Measurements from ENCODE around the gene PXMP4. TPM values are rescaled to one million over a fixed set of nuclear protein-coding genes. Genes with fewer than 3 reads are reported as not detected.

PXMP4 gene
- total RNA-seq, 4 donors from 2014 or later: 4.4 to 8.9 (median 6.8) TPM

DNA sequence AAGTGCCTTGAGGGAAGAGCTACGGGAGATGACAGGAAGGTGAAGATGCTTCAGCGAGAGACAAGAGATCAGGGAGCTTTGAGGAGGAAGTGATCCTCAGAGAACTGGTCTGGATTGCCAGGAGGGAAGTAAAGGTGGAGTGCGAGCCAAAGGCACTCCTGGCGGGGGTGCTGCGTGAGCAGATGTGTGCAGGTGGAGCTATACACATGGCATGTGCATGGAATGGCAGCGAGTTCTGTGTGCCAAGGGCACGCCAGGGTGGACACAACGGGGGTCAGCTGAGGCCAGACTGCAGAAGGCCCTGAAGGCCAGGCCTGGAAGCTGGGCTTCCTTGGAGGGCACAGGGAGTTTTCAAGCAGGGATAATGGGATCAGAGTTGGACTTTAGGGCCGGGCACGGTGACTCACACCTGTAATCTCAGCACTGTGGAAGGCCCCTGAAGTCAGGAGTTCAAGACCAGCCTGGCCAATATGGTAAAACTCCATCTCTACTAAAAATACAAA is 6.2 kb downstream of the PXMP4 start:
- H3K27me3 ChIP-seq: no peaks in the 10 kb centered on the region
- no peaks in the 10 kb centered on the region for H3K9me3 ChIP-seq
- no peak overlapping the region for H3K27ac ChIP-seq
- no peak for TF ChIP-seq POLR2A (IDR thresholded peaks at IDR 0.05)
- 90 to 100% methylated on average over 1 to 6 of the region's 10 CpGs for WGBS, 2 donors (ENCODE audit: low coverage in 1 of 2)
- H3K36me3 ChIP-seq: peaks cover 0 to 56% of the 10 kb centered on the region in 2 donors
- peaks cover 0 to 6% (median 2%) of the 10 kb centered on the region in 3 donors for H3K4me1 ChIP-seq
- no peak overlapping the region for H3K4me3 ChIP-seq
- no peak for ATAC-seq

DNA sequence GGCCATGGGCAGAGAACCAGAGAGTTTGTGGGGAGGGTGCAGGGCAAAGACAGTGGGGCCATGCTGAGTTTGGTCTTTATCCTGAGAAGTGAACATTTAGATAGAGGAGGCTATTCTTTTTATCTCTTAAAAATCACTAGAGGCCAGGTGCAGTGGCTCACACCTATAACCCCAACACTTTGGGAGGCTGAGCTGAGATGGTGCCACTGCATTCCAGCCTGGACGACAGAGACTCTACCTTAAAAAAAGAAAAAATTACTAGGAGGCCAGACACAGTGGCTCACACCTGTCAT is 8.7 kb downstream of the PXMP4 start:
- H3K27me3 ChIP-seq: no peaks in the 10 kb centered on the region
- H3K9me3 ChIP-seq: no peaks in the 10 kb centered on the region
- no peaks in the 10 kb centered on the region for H3K4me1 ChIP-seq
- WGBS, 2 donors (ENCODE audit: low coverage in 1 of 2): no CpG with 5 or more reads among the region's 1 CpG
- no peak for ATAC-seq
- TF ChIP-seq, protein P1, sequence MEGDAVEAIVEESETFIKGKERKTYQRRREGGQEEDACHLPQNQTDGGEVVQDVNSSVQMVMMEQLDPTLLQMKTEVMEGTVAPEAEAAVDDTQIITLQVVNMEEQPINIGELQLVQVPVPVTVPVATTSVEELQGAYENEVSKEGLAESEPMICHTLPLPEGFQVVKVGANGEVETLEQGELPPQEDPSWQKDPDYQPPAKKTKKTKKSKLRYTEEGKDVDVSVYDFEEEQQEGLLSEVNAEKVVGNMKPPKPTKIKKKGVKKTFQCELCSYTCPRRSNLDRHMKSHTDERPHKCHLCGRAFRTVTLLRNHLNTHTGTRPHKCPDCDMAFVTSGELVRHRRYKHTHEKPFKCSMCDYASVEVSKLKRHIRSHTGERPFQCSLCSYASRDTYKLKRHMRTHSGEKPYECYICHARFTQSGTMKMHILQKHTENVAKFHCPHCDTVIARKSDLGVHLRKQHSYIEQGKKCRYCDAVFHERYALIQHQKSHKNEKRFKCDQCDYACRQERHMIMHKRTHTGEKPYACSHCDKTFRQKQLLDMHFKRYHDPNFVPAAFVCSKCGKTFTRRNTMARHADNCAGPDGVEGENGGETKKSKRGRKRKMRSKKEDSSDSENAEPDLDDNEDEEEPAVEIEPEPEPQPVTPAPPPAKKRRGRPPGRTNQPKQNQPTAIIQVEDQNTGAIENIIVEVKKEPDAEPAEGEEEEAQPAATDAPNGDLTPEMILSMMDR (IDR thresholded peaks at IDR 0.05): no peak
- TF ChIP-seq POLR2AphosphoS5 (IDR thresholded peaks at IDR 0.05) (no peak), EP300 (IDR thresholded peaks at IDR 0.05) (no peak), POLR2A (IDR thresholded peaks at IDR 0.05) (no peak)
- peaks cover 0 to 75% of the 10 kb centered on the region in 2 donors for H3K36me3 ChIP-seq
- H3K4me3 ChIP-seq: no peak overlapping the region
- H3K27ac ChIP-seq: no peak overlapping the region

DNA sequence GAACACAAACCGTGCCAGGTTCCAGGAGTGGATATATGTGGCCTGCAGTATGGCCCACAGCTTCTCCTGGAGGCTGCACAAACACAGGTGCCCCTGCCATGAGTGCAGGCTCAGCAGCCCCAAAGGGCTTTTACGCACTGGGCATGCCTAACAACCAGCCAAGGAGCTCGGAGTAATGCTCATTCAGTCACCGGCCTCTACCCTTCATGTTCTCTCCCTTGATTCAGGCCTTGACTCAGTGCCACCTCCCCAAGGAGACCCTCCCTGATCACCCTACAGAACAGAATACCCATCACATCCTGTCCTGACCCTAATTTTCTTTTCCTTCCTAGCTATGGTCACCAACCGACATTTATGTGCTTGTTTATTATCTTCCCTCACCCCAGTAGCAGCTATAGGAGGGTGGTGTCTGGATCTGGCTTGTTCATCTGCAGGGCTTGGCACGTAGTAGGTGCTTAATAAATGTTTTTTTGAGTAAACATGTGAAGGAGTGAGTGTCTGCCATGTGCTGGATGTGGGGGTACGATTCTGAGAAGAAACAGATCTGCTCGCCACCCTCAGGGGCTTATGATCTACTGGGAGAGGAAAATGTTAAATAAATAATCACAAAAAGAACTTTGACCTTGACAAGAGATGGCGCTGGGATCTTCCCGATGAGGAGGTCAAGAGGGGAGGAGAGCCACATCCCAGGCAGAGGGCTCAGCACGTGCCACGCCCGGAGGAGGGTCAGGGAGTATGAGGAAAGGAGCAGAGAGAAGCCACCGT is 9.2 kb downstream of the PXMP4 start:
- TF ChIP-seq, protein P1 (IDR thresholded peaks at IDR 0.05): no peak
- TF ChIP-seq EP300 (IDR thresholded peaks at IDR 0.05) (no peak), POLR2AphosphoS5 (IDR thresholded peaks at IDR 0.05) (no peak), POLR2A (IDR thresholded peaks at IDR 0.05) (no peak)
- no peaks in the 10 kb centered on the region for H3K27me3 ChIP-seq
- H3K9me3 ChIP-seq: no peaks in the 10 kb centered on the region
- no peak overlapping the region for H3K27ac ChIP-seq
- peaks cover 0 to 80% of the 10 kb centered on the region in 2 donors for H3K36me3 ChIP-seq
- H3K4me3 ChIP-seq: no peak overlapping the region
- WGBS, 2 donors (ENCODE audit: low coverage in 1 of 2): 57 to 73% methylated on average over 11 to 13 of the region's 14 CpGs
- no peaks in the 10 kb centered on the region for H3K4me1 ChIP-seq
- no peak for ATAC-seq

DNA sequence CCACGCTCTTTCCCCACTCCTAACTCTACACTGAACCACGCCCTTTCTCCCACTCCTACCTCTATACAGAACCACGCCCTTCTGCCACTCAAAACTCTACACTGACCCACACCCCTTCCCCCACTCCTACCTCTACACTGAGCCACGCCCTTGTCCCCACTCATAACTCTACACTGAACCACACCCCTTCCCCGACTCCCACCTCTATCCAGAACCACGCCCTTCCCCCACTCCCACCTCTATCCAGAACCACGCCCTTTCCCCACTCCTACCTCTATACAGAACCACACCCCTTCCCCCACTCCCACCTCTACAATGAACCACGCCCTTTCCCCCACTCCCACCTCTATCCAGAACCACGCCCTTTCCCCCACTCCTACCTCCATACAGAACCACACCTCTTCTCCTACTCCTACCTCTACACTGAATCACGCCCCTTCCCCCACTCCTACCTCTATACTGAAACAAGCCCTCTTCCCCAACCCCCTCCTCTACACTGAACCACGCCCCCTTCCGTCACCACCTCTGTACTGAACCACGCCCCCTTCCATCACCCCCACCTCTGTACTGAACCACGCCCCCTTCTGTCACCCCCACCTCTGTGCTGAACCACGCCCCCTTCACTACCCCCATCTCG is 10.1 kb downstream of the PXMP4 start:
- no peaks in the 10 kb centered on the region for H3K9me3 ChIP-seq
- ATAC-seq: no peak
- H3K4me3 ChIP-seq: no peak overlapping the region
- no peaks in the 10 kb centered on the region for H3K27me3 ChIP-seq
- no peaks in the 10 kb centered on the region for H3K4me1 ChIP-seq
- H3K27ac ChIP-seq: no peak overlapping the region
- 91 to 93% methylated on average over 8 to 14 of the region's 16 CpGs for WGBS, 2 donors (ENCODE audit: low coverage in 1 of 2)
- no peak for TF ChIP-seq EP300 (IDR thresholded peaks at IDR 0.05)
- TF ChIP-seq POLR2AphosphoS5 (IDR thresholded peaks at IDR 0.05): no peak
- TF ChIP-seq POLR2A (IDR thresholded peaks at IDR 0.05): no peak
- TF ChIP-seq, protein P1 (IDR thresholded peaks at IDR 0.05): no peak
- H3K36me3 ChIP-seq: peaks cover 0 to 80% of the 10 kb centered on the region in 2 donors

DNA sequence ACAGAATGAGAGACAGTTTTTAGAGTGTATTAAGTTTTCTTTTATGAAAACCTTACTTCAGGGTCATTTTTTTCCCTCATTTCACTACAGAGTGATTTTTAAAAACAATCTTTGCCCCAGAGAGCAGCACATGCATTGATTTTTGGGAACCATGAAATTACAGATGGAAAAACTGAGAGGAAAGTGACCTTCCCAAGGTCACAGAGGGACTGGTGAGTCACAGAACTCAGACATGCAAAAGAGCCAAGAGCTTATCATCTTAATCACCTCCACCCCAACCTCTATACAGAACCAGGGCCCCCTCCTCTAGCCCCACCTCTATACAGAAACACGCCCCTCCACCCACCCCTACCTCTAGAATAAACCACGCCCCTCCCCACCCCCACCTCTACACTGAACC is 10.7 kb downstream of the PXMP4 start:
- TF ChIP-seq POLR2AphosphoS5 (IDR thresholded peaks at IDR 0.05): no peak
- no peak for TF ChIP-seq EP300 (IDR thresholded peaks at IDR 0.05)
- TF ChIP-seq, protein P1 (IDR thresholded peaks at IDR 0.05): no peak
- TF ChIP-seq POLR2A (IDR thresholded peaks at IDR 0.05): no peak
- Histone ChIP-seq H3K27me3 (no peaks in the 10 kb centered on the region), H3K36me3 (peaks cover 0 to 77% of the 10 kb centered on the region in 2 donors), H3K4me1 (no peaks in the 10 kb centered on the region), H3K4me3 (no peak overlapping the region), H3K27ac (no peak overlapping the region), H3K9me3 (no peaks in the 10 kb centered on the region)
- no peak for ATAC-seq
- 60% methylated on average over 1 of the region's 2 CpGs; no CpG with 5 or more reads in 1 of the 2 donors for WGBS, 2 donors (ENCODE audit: low coverage in 1 of 2)

All from gastroesophageal sphincter (tissue), 4 donors.